KMS-11 (cell line): ENCODE data around the gene YIPF2.
A peak's percentile ranks its signal among the peaks of the same experiment; 100 is the strongest.
"Not testable (repeated sequence)": the region's sequence is repeated elsewhere in the genome, so short reads cannot be mapped to it uniquely, and the experiment has no call there.

ENCODE experiments used
- H2AFZ ChIP-seq: fragments of 200-600 bp; sonication (generic); 2 replicates; pipeline ENCODE4 v1.6.1; 2016; ENCODE audit warnings: antibody characterized with exemption, mixed run types, low read depth
- H3K27ac ChIP-seq: fragments of 200-600 bp; sonication (generic); 2 replicates; pipeline ENCODE4 v1.6.1; 2016; ENCODE audit warnings: mild to moderate bottlenecking, mixed run types
- H3K27me3 ChIP-seq: fragments of 200-600 bp; sonication (generic); 2 replicates; pipeline ENCODE4 v1.6.1; 2017; ENCODE audit warnings: mild to moderate bottlenecking, low read depth, mixed run types, moderate library complexity; ENCODE audit not compliant: insufficient read depth
- H3K36me3 ChIP-seq: fragments of 200-600 bp; sonication (generic); 2 replicates; pipeline ENCODE4 v1.6.1; 2017; ENCODE audit warnings: mild to moderate bottlenecking, mixed run types; ENCODE audit not compliant: insufficient read depth
- H3K4me1 ChIP-seq: fragments of 200-600 bp; sonication (generic); 2 replicates; pipeline ENCODE4 v1.6.1; 2016; ENCODE audit warnings: mild to moderate bottlenecking, low read depth, mixed run types; ENCODE audit not compliant: poor library complexity, severe bottlenecking
- H3K4me2 ChIP-seq: fragments of 200-600 bp; sonication (generic); 2 replicates; pipeline ENCODE4 v1.7.0; 2016; ENCODE audit warnings: mild to moderate bottlenecking, mixed run types
- H3K4me3 ChIP-seq: fragments of 200-600 bp; sonication (generic); IDR thresholded peaks from 2 replicates; pipeline ENCODE4 v1.6.1; 2017; ENCODE audit warnings: low read depth, low read length, mixed read lengths; ENCODE audit not compliant: insufficient read depth
- H3K79me2 ChIP-seq: fragments of 200-600 bp; sonication (generic); 2 replicates; pipeline ENCODE4 v1.6.1; 2016; ENCODE audit warnings: low read depth, mixed run types; ENCODE audit not compliant: insufficient read depth
- H3K9ac ChIP-seq: fragments of 200-600 bp; sonication (generic); 2 replicates; pipeline ENCODE4 v1.6.1; 2016; ENCODE audit warnings: mild to moderate bottlenecking, mixed run types
- H4K20me1 ChIP-seq: fragments of 200-600 bp; sonication (generic); 2 replicates; pipeline ENCODE4 v1.6.1; 2016; ENCODE audit warnings: mild to moderate bottlenecking, mixed run types; ENCODE audit not compliant: insufficient read depth
- TF ChIP-seq, protein P1 (sequence below): fragments of 200-600 bp; sonication (generic); conservative IDR thresholded peaks from 2 replicates; pipeline ENCODE4 v1.6.1; 2017; ENCODE audit warnings: low read depth, mild to moderate bottlenecking, antibody characterized with exemption, low read length, moderate library complexity, mixed read lengths

YIPF2 gene

DNA sequence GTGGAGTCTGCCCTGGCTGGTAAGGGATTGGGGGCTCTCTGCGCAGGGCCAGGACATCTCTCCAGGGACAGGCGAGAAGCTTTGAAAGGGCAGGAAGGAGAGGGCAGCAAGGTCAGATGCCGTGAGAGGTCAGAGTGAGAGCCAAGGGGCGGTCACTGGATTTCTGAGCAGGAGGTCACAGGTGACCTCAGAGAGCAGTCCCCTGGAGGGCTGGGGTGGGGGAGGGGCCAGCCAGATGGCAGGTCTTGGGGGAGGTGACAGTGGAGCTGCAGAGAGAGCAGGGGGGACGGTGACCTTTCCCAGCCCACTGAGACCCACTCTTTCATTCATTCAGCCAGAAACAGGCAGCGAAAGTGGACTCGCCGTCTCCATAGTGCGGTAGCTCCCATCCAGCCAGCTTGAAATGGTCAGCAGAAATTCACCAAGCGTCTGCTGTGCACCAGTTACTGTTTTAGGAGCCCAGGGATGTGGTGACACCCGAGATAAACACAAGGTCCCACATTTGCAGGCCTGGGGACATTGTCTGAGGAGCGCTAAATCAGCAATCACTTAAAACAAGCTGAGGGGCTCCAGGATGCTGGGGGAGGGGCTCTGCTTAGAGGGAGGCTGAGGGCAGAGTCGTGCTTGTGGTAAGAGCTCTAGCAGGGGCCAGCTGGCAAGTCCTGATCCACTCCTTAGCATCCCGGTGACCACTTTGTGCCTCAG lies 46.9 kb downstream of the YIPF2 start:
- no peak overlapping the region for H3K4me2 ChIP-seq
- no peak overlapping the region for H3K4me3 ChIP-seq
- peaks cover 32% of the 10 kb centered on the region for H3K4me1 ChIP-seq

GRCh38 chr19:10878253-10878652 lies 50.2 kb downstream of the YIPF2 start:
- peaks cover 43% of the 10 kb centered on the region for H3K4me1 ChIP-seq
- H3K79me2 ChIP-seq = peaks cover 81% of the 10 kb centered on the region
- H3K4me2 ChIP-seq = peak overlapping the region; percentile 47
- TF ChIP-seq, protein P1, sequence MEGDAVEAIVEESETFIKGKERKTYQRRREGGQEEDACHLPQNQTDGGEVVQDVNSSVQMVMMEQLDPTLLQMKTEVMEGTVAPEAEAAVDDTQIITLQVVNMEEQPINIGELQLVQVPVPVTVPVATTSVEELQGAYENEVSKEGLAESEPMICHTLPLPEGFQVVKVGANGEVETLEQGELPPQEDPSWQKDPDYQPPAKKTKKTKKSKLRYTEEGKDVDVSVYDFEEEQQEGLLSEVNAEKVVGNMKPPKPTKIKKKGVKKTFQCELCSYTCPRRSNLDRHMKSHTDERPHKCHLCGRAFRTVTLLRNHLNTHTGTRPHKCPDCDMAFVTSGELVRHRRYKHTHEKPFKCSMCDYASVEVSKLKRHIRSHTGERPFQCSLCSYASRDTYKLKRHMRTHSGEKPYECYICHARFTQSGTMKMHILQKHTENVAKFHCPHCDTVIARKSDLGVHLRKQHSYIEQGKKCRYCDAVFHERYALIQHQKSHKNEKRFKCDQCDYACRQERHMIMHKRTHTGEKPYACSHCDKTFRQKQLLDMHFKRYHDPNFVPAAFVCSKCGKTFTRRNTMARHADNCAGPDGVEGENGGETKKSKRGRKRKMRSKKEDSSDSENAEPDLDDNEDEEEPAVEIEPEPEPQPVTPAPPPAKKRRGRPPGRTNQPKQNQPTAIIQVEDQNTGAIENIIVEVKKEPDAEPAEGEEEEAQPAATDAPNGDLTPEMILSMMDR = no peak
- H3K4me3 ChIP-seq = no peak overlapping the region
- H3K27me3 ChIP-seq = no peaks in the 10 kb centered on the region
- H2AFZ ChIP-seq = no peak overlapping the region
- no peaks in the 10 kb centered on the region for H4K20me1 ChIP-seq
- H3K27ac ChIP-seq = peak overlapping the region; percentile 24; the same call in 1 of the 2 replicates
- no peak overlapping the region for H3K9ac ChIP-seq
- H3K36me3 ChIP-seq = no peaks in the 10 kb centered on the region

More for the DNA sequence above, 46.9 kb downstream of the YIPF2 start:
- H3K27me3 ChIP-seq = no peaks in the 10 kb centered on the region
- H4K20me1 ChIP-seq = no peaks in the 10 kb centered on the region
- no peak overlapping the region for H2AFZ ChIP-seq
- H3K9ac ChIP-seq = no peak overlapping the region
- no peak overlapping the region for H3K27ac ChIP-seq
- H3K36me3 ChIP-seq = no peaks in the 10 kb centered on the region
- TF ChIP-seq, protein P1 = no peak
- H3K79me2 ChIP-seq = peaks cover 55% of the 10 kb centered on the region

DNA sequence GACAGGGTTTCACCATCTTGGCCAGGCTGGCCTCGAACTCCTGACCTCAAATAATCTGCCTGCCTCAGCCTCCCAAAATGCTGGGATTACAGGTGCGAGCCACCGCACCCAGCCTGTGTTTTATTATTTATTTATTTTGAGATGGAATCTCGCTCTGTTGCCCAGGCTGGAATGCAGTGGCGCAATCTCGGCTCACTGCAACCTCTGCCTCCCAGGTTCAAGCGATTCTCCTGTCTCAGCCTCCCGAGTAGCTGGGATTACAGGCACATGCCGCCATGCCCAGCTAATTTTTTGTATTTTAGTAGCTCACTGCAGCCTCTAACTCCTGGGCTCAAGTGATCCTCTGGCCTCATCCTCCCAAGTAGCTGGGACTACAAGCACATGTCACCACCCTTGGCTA lies 50.8 kb downstream of the YIPF2 start:
- not testable (repeated sequence) for H2AFZ ChIP-seq, H3K36me3 ChIP-seq, H4K20me1 ChIP-seq, H3K27me3 ChIP-seq, H3K9ac ChIP-seq, H3K27ac ChIP-seq, H3K4me3 ChIP-seq
- Histone ChIP-seq H3K4me1 (peaks cover 50% of the 10 kb centered on the region), H3K79me2 (peaks cover 88% of the 10 kb centered on the region), H3K4me2 (peak overlapping the region; percentile 47; the same call in 1 of the 2 replicates)

DNA sequence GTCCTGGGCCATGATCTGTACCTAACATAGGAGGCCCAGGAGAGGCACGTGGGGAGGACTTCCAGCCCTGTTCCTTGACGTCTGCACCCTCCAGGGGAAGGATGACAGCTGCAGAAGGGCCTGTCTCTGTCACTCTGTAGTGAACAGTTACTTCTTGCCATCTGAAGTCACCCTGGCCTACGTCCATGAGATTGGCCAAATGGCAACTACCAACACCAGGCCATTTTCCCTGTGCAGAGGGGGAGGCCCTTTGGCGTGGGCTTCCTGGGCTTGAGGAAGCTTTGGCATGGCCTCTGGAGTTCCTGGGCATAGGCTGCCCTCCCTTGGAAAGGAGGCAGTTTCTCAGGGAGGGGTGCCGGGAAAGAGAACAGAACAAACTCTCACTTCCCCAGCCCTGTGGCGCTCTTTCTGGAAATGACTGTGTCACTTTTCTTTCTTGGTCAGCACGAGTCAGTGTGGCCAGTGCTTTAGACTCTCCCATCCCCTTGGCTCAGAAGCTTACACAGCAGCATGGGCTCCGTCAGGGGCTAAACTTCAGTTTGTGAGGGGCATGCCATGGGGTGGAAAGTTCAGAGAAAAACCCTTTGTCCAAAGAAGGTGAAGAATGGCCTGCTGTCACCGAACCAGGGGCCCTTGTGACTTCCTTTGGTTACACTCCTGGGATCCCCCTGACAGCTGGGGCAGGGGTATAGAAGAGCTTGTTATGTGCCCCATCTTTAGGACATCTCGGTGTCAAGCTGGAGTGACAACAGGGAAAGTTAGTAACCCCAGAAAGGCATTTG lies 51.8 kb downstream of the YIPF2 start:
- H4K20me1 ChIP-seq = no peaks in the 10 kb centered on the region
- no peak overlapping the region for H3K4me2 ChIP-seq
- TF ChIP-seq, protein P1 = no peak
- no peaks in the 10 kb centered on the region for H3K36me3 ChIP-seq
- H3K9ac ChIP-seq = no peak overlapping the region
- H3K27me3 ChIP-seq = no peaks in the 10 kb centered on the region
- H3K27ac ChIP-seq = no peak overlapping the region
- no peak overlapping the region for H2AFZ ChIP-seq
- no peak overlapping the region for H3K4me3 ChIP-seq
- H3K4me1 ChIP-seq = peaks cover 50% of the 10 kb centered on the region
- peaks cover 87% of the 10 kb centered on the region for H3K79me2 ChIP-seq
